GM23248 (cell line): ENCODE data around the gene NFAT5. TPM values are rescaled to one million over a fixed set of nuclear protein-coding genes. Genes with fewer than 3 reads are reported as not detected.

ENCODE experiments used
- DNase-seq: peaks from one replicate; pipeline ENCODE4 v3.0.0-alpha.2; 2015
- H2AFZ ChIP-seq: fragments of 200-600 bp; sonication (generic); 2 replicates; pipeline ENCODE4 v1.6.1; 2016; ENCODE audit warnings: antibody characterized with exemption
- H3F3A ChIP-seq: fragments of 200-600 bp; sonication (generic); 2 replicates; pipeline ENCODE4 v1.6.1; 2016; ENCODE audit warnings: mild to moderate bottlenecking, antibody characterized with exemption, mixed run types; ENCODE audit not compliant: insufficient read depth
- H3K27ac ChIP-seq: fragments of 200-600 bp; sonication (generic); 2 replicates; pipeline ENCODE4 v1.5.1; 2016; ENCODE audit warnings: mild to moderate bottlenecking
- H3K27me3 ChIP-seq: fragments of 200-600 bp; sonication (generic); replicated peaks from 2 replicates; pipeline ENCODE4 v1.6.1; 2016; ENCODE audit warnings: mild to moderate bottlenecking; ENCODE audit not compliant: insufficient read depth
- H3K36me3 ChIP-seq: fragments of 200-600 bp; sonication (generic); 2 replicates; pipeline ENCODE4 v1.6.1; 2016; ENCODE audit warnings: low read depth, mild to moderate bottlenecking
- H3K4me1 ChIP-seq: fragments of 200-600 bp; sonication (generic); 2 replicates; pipeline ENCODE4 v1.6.1; 2016; ENCODE audit warnings: mild to moderate bottlenecking; ENCODE audit not compliant: insufficient read depth
- H3K4me2 ChIP-seq: fragments of 200-600 bp; sonication (generic); one replicate; pipeline ENCODE4 v1.6.1; 2016; ENCODE audit warnings: mild to moderate bottlenecking; ENCODE audit not compliant: unreplicated experiment
- H3K4me3 ChIP-seq: fragments of 200-600 bp; sonication (generic); 2 replicates; pipeline ENCODE4 v1.5.1; 2016; ENCODE audit warnings: mild to moderate bottlenecking
- H3K79me2 ChIP-seq: fragments of 200-600 bp; sonication (generic); 2 replicates; pipeline ENCODE4 v1.6.1; 2016; ENCODE audit warnings: mild to moderate bottlenecking; ENCODE audit not compliant: insufficient read depth
- H3K9ac ChIP-seq: fragments of 200-600 bp; sonication (generic); 2 replicates; pipeline ENCODE4 v1.6.1; 2016; ENCODE audit warnings: mild to moderate bottlenecking
- H3K9me2 ChIP-seq: fragments of 200-600 bp; sonication (generic); 2 replicates; pipeline ENCODE4 v1.6.1; 2016; ENCODE audit warnings: mixed run types, mild to moderate bottlenecking, moderate library complexity; ENCODE audit not compliant: insufficient read depth
- H3K9me3 ChIP-seq: fragments of 200-600 bp; sonication (generic); one replicate; pipeline ENCODE4 v1.6.1; 2017; ENCODE audit warnings: low read depth
- H4K20me1 ChIP-seq: fragments of 200-600 bp; sonication (generic); 2 replicates; pipeline ENCODE4 v1.6.0; 2016; ENCODE audit not compliant: insufficient read depth
- EZH2 ChIP-seq: fragments of 200-600 bp; sonication (generic); IDR thresholded peaks from 2 replicates; pipeline ENCODE4 v1.6.1; 2018; ENCODE audit warnings: antibody characterized with exemption, mild to moderate bottlenecking; ENCODE audit not compliant: insufficient read depth, poor library complexity, severe bottlenecking
- EZH2phosphoT487 ChIP-seq: fragments of 200-600 bp; sonication (generic); IDR thresholded peaks from 2 replicates; pipeline ENCODE4 v1.6.1; 2018; ENCODE audit warnings: antibody characterized with exemption, moderate library complexity, mild to moderate bottlenecking, low read depth; ENCODE audit not compliant: insufficient read depth
- WGBS, 2 experiments: methylation state at CpG; one replicate each; pipeline ENCODE4 v1.1.6; 2015 to 2017; ENCODE audit warnings: low lambda C conversion rate in 2 of 2, low coverage in 1 of 2; ENCODE audit errors: missing lambda C conversion rate in 2 of 2; 5-methylcytosine and 5-hydroxymethylcytosine counted together
- in situ Hi-C: fragments of 300-500 bp; cut with MboI; formaldehyde crosslinking; loops from 2 replicates; pipeline ENCODE4 v1.15.0; 2020
- polyA plus RNA-seq: library from polyadenylated mRNA; unstranded; fragments of >200 nt; fragmentation: Nextera tagmentation; extraction: Ambion mirVana; gene quantifications from 2 replicates; pipeline ENCODE4 v1.2.1, GENCODE V29; 2016
- total RNA-seq: library from RNA; depleted of rRNA; stranded (reverse); fragments of >200 nt; shearing (Covaris generic); gene quantifications from 2 replicates; pipeline ENCODE4 v1.2.3, GENCODE V29; 2014

Gene NFAT5
- total and polyA plus RNA-seq, 2 experiments from 2014 or later, result 8.0 to 9.8 TPM

- H3K27me3 ChIP-seq, result no peaks in the 10 kb centered on the region
- H3K79me2 ChIP-seq, result peaks cover 14% of the 10 kb centered on the region; the same call in 1 of the 2 replicates
- no peak overlapping the region for H3K4me3 ChIP-seq
- H2AFZ ChIP-seq, result no peak overlapping the region
- H3K9me3 ChIP-seq, result no peaks in the 10 kb centered on the region
- no peaks in the 10 kb centered on the region for H4K20me1 ChIP-seq
- H3F3A ChIP-seq, result peaks cover 17% of the 10 kb centered on the region; the same call in 1 of the 2 replicates
- DNase-seq, result peak; percentile 46
- H3K4me1 ChIP-seq, result no peaks in the 10 kb centered on the region; the same call in 1 of the 2 replicates
- TF ChIP-seq EZH2, result no peak
- TF ChIP-seq EZH2phosphoT487, result no peak
- H3K9me2 ChIP-seq, result no peaks in the 10 kb centered on the region
- 88 to 90% methylated on average over 41 of the region's 41 CpGs for WGBS, 2 experiments
- H3K4me2 ChIP-seq, result no peak overlapping the region
- no peak overlapping the region for H3K9ac ChIP-seq
- in situ Hi-C loops, result no loop called here
- H3K27ac ChIP-seq, result no peak overlapping the region
- H3K36me3 ChIP-seq, result peaks cover 43% of the 10 kb centered on the region
Observed at GRCh38 chr16:69741951-69742904, 176.5 kb downstream of the NFAT5 start.

DNA sequence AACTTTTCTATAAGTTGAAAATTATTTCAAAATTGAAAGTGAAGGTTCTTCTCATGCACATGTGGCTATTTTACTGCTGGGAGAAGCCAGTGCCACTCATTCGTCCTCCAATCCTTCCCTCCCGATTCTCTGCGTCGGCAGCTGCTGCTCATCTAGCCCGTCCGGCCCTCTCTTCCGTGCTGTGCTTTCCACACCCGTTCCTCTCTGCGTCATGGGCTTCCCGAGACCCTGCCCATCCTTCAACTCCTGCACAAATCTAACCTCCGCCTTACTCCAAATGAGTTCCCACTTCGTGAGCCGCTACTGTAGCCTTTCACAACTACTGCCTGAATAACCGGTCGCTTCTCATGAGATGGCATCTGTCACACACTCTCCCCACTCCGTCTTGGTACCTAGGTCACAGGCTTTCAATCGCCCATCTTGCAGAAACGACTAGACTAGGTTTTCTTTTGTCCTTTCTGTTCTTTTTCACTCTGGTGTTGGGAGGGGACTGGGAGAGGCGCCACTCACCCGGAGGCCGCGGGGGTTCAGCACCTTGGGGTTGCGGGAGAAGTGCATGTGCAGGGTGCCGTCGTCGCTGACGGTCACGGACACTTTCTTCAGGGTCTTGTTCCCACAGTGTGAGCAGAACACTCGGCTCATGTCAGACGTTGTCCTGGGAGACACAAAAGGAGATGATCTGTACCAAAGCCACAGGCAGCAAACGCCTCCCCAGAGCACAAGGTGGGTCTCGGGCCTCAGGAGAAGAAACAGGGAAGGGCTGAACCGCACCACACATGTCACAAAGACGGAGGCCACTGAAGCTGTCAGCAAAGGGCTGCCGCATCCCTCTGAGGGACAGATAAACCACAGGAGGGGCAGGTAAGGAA lies 178.8 kb downstream of the NFAT5 start:
- Histone ChIP-seq H3K4me3 (no peak overlapping the region), H3K79me2 (peaks cover 37% of the 10 kb centered on the region), H4K20me1 (no peaks in the 10 kb centered on the region), H3K27ac (no peak overlapping the region), H3K36me3 (peaks cover 56% of the 10 kb centered on the region), H3K9me2 (no peaks in the 10 kb centered on the region), H3K9me3 (no peaks in the 10 kb centered on the region), H3F3A (peaks cover 17% of the 10 kb centered on the region; the same call in 1 of the 2 replicates), H3K4me2 (no peak overlapping the region), H3K4me1 (no peaks in the 10 kb centered on the region; the same call in 1 of the 2 replicates), H3K9ac (no peak overlapping the region), H3K27me3 (no peaks in the 10 kb centered on the region), H2AFZ (no peak overlapping the region)
- no peak for DNase-seq
- TF ChIP-seq EZH2 (no peak), EZH2phosphoT487 (no peak)
- in situ Hi-C loops, result no loop called here
- WGBS, 2 experiments, result 94 to 95% methylated on average over 35 of the region's 35 CpGs

DNA sequence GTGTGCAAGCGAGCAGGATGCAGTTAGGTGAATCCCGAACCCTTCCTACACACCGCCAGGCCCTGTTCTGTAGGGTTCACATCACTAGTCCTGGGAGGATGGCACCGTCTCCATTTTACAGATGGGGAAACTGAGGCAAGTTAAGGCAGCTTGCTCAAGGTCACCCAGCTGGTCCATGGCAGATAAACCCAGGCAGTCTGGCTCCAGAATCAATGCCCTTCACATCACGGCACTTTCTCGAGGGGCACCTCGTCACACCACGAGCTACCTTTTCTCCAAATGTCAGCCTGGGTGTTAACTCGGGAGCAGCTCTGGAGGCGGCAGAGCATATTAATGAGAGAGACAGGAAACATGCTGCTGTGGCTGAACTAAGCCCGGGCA lies 179.5 kb downstream of the NFAT5 start:
- H3K9me3 ChIP-seq, result no peaks in the 10 kb centered on the region
- peaks cover 44% of the 10 kb centered on the region for H3K79me2 ChIP-seq
- no peak for DNase-seq
- peaks cover 17% of the 10 kb centered on the region; the same call in 1 of the 2 replicates for H3F3A ChIP-seq
- H3K36me3 ChIP-seq, result peaks cover 62% of the 10 kb centered on the region
- no peaks in the 10 kb centered on the region; the same call in 1 of the 2 replicates for H3K4me1 ChIP-seq
- H3K4me3 ChIP-seq, result no peak overlapping the region
- H3K27ac ChIP-seq, result no peak overlapping the region
- no peak overlapping the region for H3K4me2 ChIP-seq
- no peak overlapping the region for H2AFZ ChIP-seq
- WGBS, 2 experiments, result 99% methylated on average over 11 of the region's 11 CpGs
- no peak for TF ChIP-seq EZH2
- no peak for TF ChIP-seq EZH2phosphoT487
- H3K27me3 ChIP-seq, result no peaks in the 10 kb centered on the region
- H3K9me2 ChIP-seq, result no peaks in the 10 kb centered on the region
- no peak overlapping the region for H3K9ac ChIP-seq
- no peaks in the 10 kb centered on the region for H4K20me1 ChIP-seq
- in situ Hi-C loops, result no loop called here

- TF ChIP-seq EZH2 (no peak), EZH2phosphoT487 (no peak)
- Histone ChIP-seq H3K27ac (no peak overlapping the region), H4K20me1 (no peaks in the 10 kb centered on the region), H3K36me3 (peaks cover 69% of the 10 kb centered on the region), H3K9me3 (no peaks in the 10 kb centered on the region), H3K4me2 (no peak overlapping the region), H3K27me3 (no peaks in the 10 kb centered on the region), H3K4me3 (no peak overlapping the region), H3K9me2 (no peaks in the 10 kb centered on the region), H3F3A (peaks cover 17% of the 10 kb centered on the region; the same call in 1 of the 2 replicates), H2AFZ (no peak overlapping the region), H3K79me2 (peaks cover 51% of the 10 kb centered on the region), H3K9ac (no peak overlapping the region), H3K4me1 (no peaks in the 10 kb centered on the region; the same call in 1 of the 2 replicates)
- in situ Hi-C loops, result no loop called here
- 86 to 88% methylated on average over 10 of the region's 10 CpGs for WGBS, 2 experiments
- DNase-seq, result no peak
Observed at GRCh38 chr16:69745959-69746358, 180.2 kb downstream of the NFAT5 start.
